AG04450 (cell line): ENCODE data around the gene PDE1C. TPM values are rescaled to one million over a fixed set of nuclear protein-coding genes. Genes with fewer than 3 reads are reported as not detected.

Source experiments
- CTCF ChIA-PET: fragments of 300-600, 350-600 bp; formaldehyde crosslinking; extraction: SDS; loops from one replicate; lab custom pipeline; 2022; ENCODE audit warnings: antibody characterized with exemption, inconsistent platforms; lab: Charles Lee
- POLR2A ChIA-PET: fragments of 350-600 bp; formaldehyde crosslinking; extraction: SDS; loops from one replicate; lab custom pipeline; 2021; ENCODE audit warnings: antibody characterized with exemption, inconsistent platforms; lab: Yijun Ruan, JAX
- DNase-seq: peaks from one replicate; pipeline ENCODE4 v3.0.0-alpha.2; 2011; ENCODE audit warnings: low read depth, low spot score
- H3K27ac ChIP-seq: one replicate; pipeline ENCODE4 v1.5.1; 2012; ENCODE audit warnings: low read depth, low read length, control low read depth
- H3K27me3 ChIP-seq: one replicate; pipeline ENCODE4 v1.6.0; 2012; ENCODE audit warnings: low read length; ENCODE audit not compliant: control insufficient read depth, insufficient read depth
- H3K4me3 ChIP-seq: 2 replicates; pipeline ENCODE4 v1.5.1; 2011; ENCODE audit warnings: mild to moderate bottlenecking, low read depth, low read length, control low read depth
- H3K9me3 ChIP-seq: 2 replicates; pipeline ENCODE4 v1.5.1; 2012; ENCODE audit warnings: low read length; ENCODE audit not compliant: control insufficient read depth, insufficient read depth
- polyA plus RNA-seq: library from polyadenylated mRNA; depleted of rRNA; stranded (reverse); fragments of >200 nt; gene quantifications from 2 replicates; pipeline ENCODE4 v1.2.3, GENCODE V29; 2011
- TF ChIP-seq, protein P1 (sequence below): IDR thresholded peaks from 2 replicates; pipeline ENCODE4 v1.5.1; 2011; ENCODE audit warnings: low read depth, low read length, control low read depth, inconsistent platforms

Gene PDE1C
- polyA plus RNA-seq, 1 experiment, result 3.8 TPM

DNA sequence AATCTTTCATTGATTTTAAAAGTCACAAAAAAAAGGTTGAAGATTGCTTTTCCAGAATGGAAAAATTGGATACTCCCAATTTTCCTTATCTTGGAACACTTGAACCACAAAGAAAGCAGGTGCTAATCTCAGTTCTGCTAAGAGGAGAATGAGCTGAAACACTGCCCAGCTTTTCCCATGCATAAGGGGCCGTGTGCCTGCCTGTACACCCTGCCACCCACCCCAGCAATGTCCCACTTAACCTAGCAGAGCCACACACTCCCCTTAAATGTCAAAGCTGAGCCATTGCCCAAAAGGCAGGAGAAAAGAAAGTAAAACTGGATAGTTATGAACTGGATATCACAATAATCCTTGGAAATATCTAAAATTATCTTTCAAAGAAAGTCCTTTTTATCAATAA is 13.4 kb downstream of the PDE1C start:
- DNase-seq, result no peak
- POLR2A ChIA-PET, result no interaction called here
- CTCF ChIA-PET, result no interaction called here
- H3K27ac ChIP-seq, result no peak overlapping the region
- peaks cover 4% of the 10 kb centered on the region for H3K9me3 ChIP-seq
- TF ChIP-seq, protein P1, sequence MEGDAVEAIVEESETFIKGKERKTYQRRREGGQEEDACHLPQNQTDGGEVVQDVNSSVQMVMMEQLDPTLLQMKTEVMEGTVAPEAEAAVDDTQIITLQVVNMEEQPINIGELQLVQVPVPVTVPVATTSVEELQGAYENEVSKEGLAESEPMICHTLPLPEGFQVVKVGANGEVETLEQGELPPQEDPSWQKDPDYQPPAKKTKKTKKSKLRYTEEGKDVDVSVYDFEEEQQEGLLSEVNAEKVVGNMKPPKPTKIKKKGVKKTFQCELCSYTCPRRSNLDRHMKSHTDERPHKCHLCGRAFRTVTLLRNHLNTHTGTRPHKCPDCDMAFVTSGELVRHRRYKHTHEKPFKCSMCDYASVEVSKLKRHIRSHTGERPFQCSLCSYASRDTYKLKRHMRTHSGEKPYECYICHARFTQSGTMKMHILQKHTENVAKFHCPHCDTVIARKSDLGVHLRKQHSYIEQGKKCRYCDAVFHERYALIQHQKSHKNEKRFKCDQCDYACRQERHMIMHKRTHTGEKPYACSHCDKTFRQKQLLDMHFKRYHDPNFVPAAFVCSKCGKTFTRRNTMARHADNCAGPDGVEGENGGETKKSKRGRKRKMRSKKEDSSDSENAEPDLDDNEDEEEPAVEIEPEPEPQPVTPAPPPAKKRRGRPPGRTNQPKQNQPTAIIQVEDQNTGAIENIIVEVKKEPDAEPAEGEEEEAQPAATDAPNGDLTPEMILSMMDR, result no peak
- H3K27me3 ChIP-seq, result no peaks in the 10 kb centered on the region
- no peak overlapping the region for H3K4me3 ChIP-seq

DNA sequence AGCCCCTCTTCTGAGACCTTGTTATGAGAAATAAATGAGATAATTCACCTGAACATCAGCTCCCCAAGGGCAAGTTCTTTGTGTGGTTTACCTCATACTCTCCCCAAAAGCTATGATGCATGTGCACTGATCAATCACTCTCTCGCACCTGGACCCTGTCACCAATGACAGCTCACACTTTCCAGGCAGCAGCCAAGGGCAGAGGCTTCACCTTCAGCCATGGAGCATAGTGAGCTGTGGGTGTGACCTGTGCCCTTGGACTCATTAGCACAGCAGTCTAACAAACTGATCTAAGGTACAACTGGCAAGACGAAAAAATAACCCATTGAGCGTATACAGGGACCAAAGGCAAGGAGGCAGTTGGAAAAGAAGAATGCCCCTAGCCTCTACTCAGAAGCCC is 17.0 kb downstream of the PDE1C start:
- H3K27me3 ChIP-seq, result no peaks in the 10 kb centered on the region
- CTCF ChIA-PET, result no interaction called here
- H3K4me3 ChIP-seq, result no peak overlapping the region
- no peak overlapping the region for H3K27ac ChIP-seq
- POLR2A ChIA-PET, result no interaction called here
- TF ChIP-seq, protein P1, result no peak
- H3K9me3 ChIP-seq, result no peaks in the 10 kb centered on the region
- DNase-seq, result no peak

DNA sequence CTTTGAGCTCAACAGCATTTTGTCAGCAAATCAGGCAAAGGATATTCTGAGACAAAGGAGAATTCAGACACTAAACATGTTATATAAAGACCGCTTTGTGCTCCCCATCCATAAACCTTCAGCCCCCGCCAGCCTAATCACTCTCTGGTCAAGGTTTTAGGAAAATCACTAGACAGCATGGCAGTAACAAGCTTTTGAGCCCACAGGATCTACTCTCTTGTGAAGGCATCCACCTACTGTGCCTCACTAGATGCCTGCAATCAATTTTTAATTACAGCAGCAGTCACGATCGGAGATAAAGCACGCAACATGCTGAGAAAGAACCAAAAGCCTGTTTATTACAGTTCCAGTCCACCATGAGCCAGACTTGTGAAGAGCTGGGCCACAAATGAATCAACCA is 19.1 kb downstream of the PDE1C start:
- H3K27me3 ChIP-seq, result no peaks in the 10 kb centered on the region
- TF ChIP-seq, protein P1, result no peak
- no peaks in the 10 kb centered on the region for H3K9me3 ChIP-seq
- H3K4me3 ChIP-seq, result no peak overlapping the region
- POLR2A ChIA-PET, result no interaction called here
- no peak overlapping the region for H3K27ac ChIP-seq
- no peak for DNase-seq
- CTCF ChIA-PET, result interaction anchor here (0.8 kb wide), 1 partner anchor 156 kb away, joined by 4 read pairs; no protein-coding TSS in a partner anchor

DNA sequence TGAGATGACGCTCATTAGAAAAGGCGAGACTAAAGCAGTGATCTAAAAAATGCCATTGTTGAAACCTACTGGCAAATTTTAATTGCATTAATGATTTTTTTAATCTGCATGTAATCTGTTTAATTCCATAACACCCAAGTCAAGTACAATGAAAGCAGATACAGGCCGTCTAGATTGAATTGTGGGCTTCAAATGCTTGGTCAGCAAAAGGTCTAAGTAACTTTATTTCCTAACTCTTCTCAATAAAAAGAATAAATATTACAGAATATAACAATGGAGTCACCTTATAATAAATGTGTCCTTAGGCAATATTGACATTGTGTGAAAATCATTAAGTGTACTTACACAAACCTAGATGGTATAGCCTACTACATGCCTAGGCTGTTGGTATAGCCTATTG is 20.6 kb downstream of the PDE1C start:
- DNase-seq, result no peak
- TF ChIP-seq, protein P1, result no peak
- POLR2A ChIA-PET, result no interaction called here

DNA sequence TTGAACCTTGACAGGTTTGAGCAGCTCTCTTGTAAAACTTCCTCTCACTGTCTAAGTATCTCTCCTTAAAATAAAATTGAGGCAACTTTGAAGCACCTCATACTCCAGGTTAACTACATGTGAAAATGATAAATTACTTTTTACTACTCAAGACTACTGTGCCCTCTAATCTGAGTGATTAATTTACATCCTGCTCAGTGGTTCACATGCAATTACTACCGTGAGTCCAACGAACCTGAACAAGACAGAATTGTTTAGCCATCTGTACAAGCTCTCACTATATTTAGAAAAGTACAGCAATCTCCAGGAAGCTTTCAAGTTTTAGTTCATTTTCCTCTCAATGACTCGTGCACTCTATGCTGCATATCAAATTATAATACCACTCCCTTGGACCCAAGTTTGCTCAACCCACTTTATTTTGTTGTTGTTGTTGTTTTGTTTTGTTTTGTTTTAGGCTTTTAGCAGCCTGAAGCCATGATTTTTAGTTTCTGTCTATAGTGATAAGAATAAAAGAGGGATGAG is 21.2 kb downstream of the PDE1C start:
- Histone ChIP-seq H3K9me3 (no peaks in the 10 kb centered on the region), H3K27me3 (no peaks in the 10 kb centered on the region), H3K27ac (no peak overlapping the region), H3K4me3 (no peak overlapping the region)
- CTCF ChIA-PET, result no interaction called here
- POLR2A ChIA-PET, result no interaction called here
- TF ChIP-seq, protein P1, result no peak
- no peak for DNase-seq

More for the DNA sequence above, 20.6 kb downstream of the PDE1C start:
- Histone ChIP-seq H3K9me3 (no peaks in the 10 kb centered on the region), H3K27me3 (no peaks in the 10 kb centered on the region), H3K27ac (no peak overlapping the region), H3K4me3 (no peak overlapping the region)
- CTCF ChIA-PET, result no interaction called here
